ENCODE measurements around the gene TMPRSS7. TPM values are rescaled to one million over a fixed set of nuclear protein-coding genes. Genes with fewer than 3 reads are reported as not detected.
A peak's percentile ranks its signal among the peaks of the same experiment; 100 is the strongest.

The TMPRSS7 gene
- polyA plus RNA-seq, 3 donors: not detected

GRCh38 chr3:112001526-112001925 lies 33.0 kb upstream of the TMPRSS7 start:
- no peak overlapping the region for H2AFZ ChIP-seq (ENCODE audit: insufficient read depth, low read depth, low read length, poor library complexity, severe bottlenecking)
- Mint-ChIP-seq H3K9me3 (peaks cover 0 to 3% (median 0%) of the 10 kb centered on the region in 7 donors), H3K4me3 (no peak overlapping the region), H3K27me3 (ENCODE audit: low read depth in 3 of 3) (peaks cover 36 to 55% (median 44%) of the 10 kb centered on the region in 3 donors), H3K36me3 (no peaks in the 10 kb centered on the region), H3K27ac (no peak overlapping the region), H3K4me1 (peaks cover 20% of the 10 kb centered on the region)
- peaks cover 30 to 33% of the 10 kb centered on the region in 2 donors for H3K27me3 ChIP-seq (ENCODE audit: control insufficient read depth in 2 of 2, insufficient read depth in 2 of 2, low read length in 2 of 2)
- no peak for TF ChIP-seq CTCF (IDR thresholded peaks at IDR 0.05)
- H3K4me1 ChIP-seq (ENCODE audit: control insufficient read depth in 1 of 2, insufficient read depth in 2 of 2, low read length in 2 of 2): peaks cover 11 to 12% of the 10 kb centered on the region in 2 donors
- intact Hi-C loops (cut with micrococcal nuclease): no loop called here
- H3K9me3 ChIP-seq (replicated peaks in 1 of 2; ENCODE audit: control insufficient read depth in 1 of 2, insufficient read depth in 1 of 2, low read length in 2 of 2): peaks cover 0 to 5% of the 10 kb centered on the region in 2 donors
- H4K20me1 ChIP-seq (ENCODE audit: insufficient read depth, low read length): no peaks in the 10 kb centered on the region
- no peaks in the 10 kb centered on the region for H3K36me3 ChIP-seq (replicated peaks in 1 of 2; ENCODE audit: control insufficient read depth in 1 of 2, insufficient read depth in 2 of 2, low read length in 2 of 2)
- H3K9ac ChIP-seq (ENCODE audit: insufficient read depth, low read length, poor library complexity, severe bottlenecking): no peak overlapping the region
- WGBS (ENCODE audit: insufficient coverage): 92% methylated on average over 2 of the region's 2 CpGs
- no peak overlapping the region for H3K4me3 ChIP-seq (replicated peaks in 1 of 3; ENCODE audit: low read depth in 2 of 3, low read length in 3 of 3)
- DNase-seq: no peak
- H3K27ac ChIP-seq (ENCODE audit: low read depth in 1 of 2, low read length in 2 of 2): no peak overlapping the region
- no peaks in the 10 kb centered on the region for H3K79me2 ChIP-seq (ENCODE audit: insufficient read depth, low read length)
- no peak overlapping the region for H3K4me2 ChIP-seq (replicated peaks; ENCODE audit: extremely low read depth, low read length, poor library complexity, severe bottlenecking)

GRCh38 chr3:112002096-112002971 lies 32.2 kb upstream of the TMPRSS7 start:
- H3K27me3 ChIP-seq (ENCODE audit: control insufficient read depth in 2 of 2, insufficient read depth in 2 of 2, low read length in 2 of 2): peaks cover 29 to 30% of the 10 kb centered on the region in 2 donors
- H3K9ac ChIP-seq (ENCODE audit: insufficient read depth, low read length, poor library complexity, severe bottlenecking): no peak overlapping the region
- no peak overlapping the region for H3K27ac ChIP-seq (ENCODE audit: low read depth in 1 of 2, low read length in 2 of 2)
- no peak for TF ChIP-seq CTCF (IDR thresholded peaks at IDR 0.05)
- no peak overlapping the region for H2AFZ ChIP-seq (ENCODE audit: insufficient read depth, low read depth, low read length, poor library complexity, severe bottlenecking)
- Mint-ChIP-seq H3K4me3 (no peak overlapping the region), H3K36me3 (no peaks in the 10 kb centered on the region), H3K27me3 (ENCODE audit: low read depth in 3 of 3) (peaks cover 35 to 50% (median 42%) of the 10 kb centered on the region in 3 donors), H3K9me3 (peaks cover 0 to 3% (median 0%) of the 10 kb centered on the region in 7 donors), H3K27ac (peak overlapping the region in 1 of 7 donors; percentile 31), H3K4me1 (peaks cover 20% of the 10 kb centered on the region)
- DNase-seq: peak in 1 of 3 donors; percentile 14
- H3K4me2 ChIP-seq (replicated peaks; ENCODE audit: extremely low read depth, low read length, poor library complexity, severe bottlenecking): no peak overlapping the region
- peaks cover 0 to 5% of the 10 kb centered on the region in 2 donors for H3K9me3 ChIP-seq (replicated peaks in 1 of 2; ENCODE audit: control insufficient read depth in 1 of 2, insufficient read depth in 1 of 2, low read length in 2 of 2)
- H3K4me1 ChIP-seq (ENCODE audit: control insufficient read depth in 1 of 2, insufficient read depth in 2 of 2, low read length in 2 of 2): peaks cover 11 to 12% of the 10 kb centered on the region in 2 donors
- no peaks in the 10 kb centered on the region for H3K36me3 ChIP-seq (replicated peaks in 1 of 2; ENCODE audit: control insufficient read depth in 1 of 2, insufficient read depth in 2 of 2, low read length in 2 of 2)
- no peaks in the 10 kb centered on the region for H3K79me2 ChIP-seq (ENCODE audit: insufficient read depth, low read length)
- 100% methylated on average over 2 of the region's 8 CpGs for WGBS (ENCODE audit: insufficient coverage)
- H3K4me3 ChIP-seq (replicated peaks in 1 of 3; ENCODE audit: low read depth in 2 of 3, low read length in 3 of 3): no peak overlapping the region
- H4K20me1 ChIP-seq (ENCODE audit: insufficient read depth, low read length): no peaks in the 10 kb centered on the region
- intact Hi-C loops (cut with micrococcal nuclease): no loop called here

Data from CD14-positive monocyte (primary cell).